CD14-positive monocyte (primary cell): ENCODE measurements around the gene HNMT. TPM values are rescaled to one million over a fixed set of nuclear protein-coding genes. Genes with fewer than 3 reads are reported as not detected.

Experiments used
- DNase-seq, 3 donors: peaks; one replicate each; pipeline ENCODE4 v3.0.0-alpha.2; 2011 to 2022
- H2AFZ ChIP-seq: 2 replicates; pipeline ENCODE4 v1.6.0; 2012; ENCODE audit warnings: mild to moderate bottlenecking, low read depth, low read length, inconsistent platforms; ENCODE audit not compliant: insufficient read depth, poor library complexity, severe bottlenecking
- H3K27ac ChIP-seq, 2 donors: 1 replicate in 1 of 2; 2 replicates in 1 of 2; pipeline ENCODE4 v1.5.1; 2012 to 2013; ENCODE audit warnings: low read length in 2 of 2, control low read depth in 1 of 2, inconsistent platforms in 1 of 2, low read depth in 1 of 2, mild to moderate bottlenecking in 1 of 2
- H3K27me3 ChIP-seq, 2 donors: one replicate each; pipeline versions ENCODE4 v1.6.0 to v1.6.1; 2011 to 2013; ENCODE audit warnings: low read length in 2 of 2; ENCODE audit not compliant: control insufficient read depth in 2 of 2, insufficient read depth in 2 of 2
- H3K36me3 ChIP-seq, 2 donors: replicated peaks in 1 of 2; 1 replicate in 1 of 2; 2 replicates in 1 of 2; pipeline versions ENCODE4 v1.5.1 to v1.6.1; 2012 to 2013; ENCODE audit warnings: low read length in 2 of 2, control low read depth in 1 of 2, inconsistent platforms in 1 of 2, mild to moderate bottlenecking in 1 of 2; ENCODE audit not compliant: insufficient read depth in 2 of 2, control insufficient read depth in 1 of 2
- H3K4me1 ChIP-seq, 2 donors: 1 replicate in 1 of 2; 2 replicates in 1 of 2; pipeline versions ENCODE4 v1.5.1 to v1.6.1; 2012 to 2013; ENCODE audit warnings: low read length in 2 of 2, control low read depth in 1 of 2, inconsistent platforms in 1 of 2, mild to moderate bottlenecking in 1 of 2, moderate library complexity in 1 of 2; ENCODE audit not compliant: insufficient read depth in 2 of 2, control insufficient read depth in 1 of 2
- H3K4me2 ChIP-seq: replicated peaks from 2 replicates; pipeline ENCODE3; 2012; ENCODE audit warnings: low read length, moderate library complexity, mild to moderate bottlenecking; ENCODE audit not compliant: poor library complexity, severe bottlenecking; ENCODE audit errors: extremely low read depth
- H3K4me3 ChIP-seq, 3 experiments: fragments of 200-600 bp in 1 of 3; sonication (generic) in 1 of 3; replicated peaks in 1 of 3; 1 replicate in 2 of 3; 2 replicates in 1 of 3; pipeline ENCODE4 v1.5.1; 2011 to 2013; ENCODE audit warnings: low read length in 3 of 3, mild to moderate bottlenecking in 3 of 3, control low read depth in 2 of 3, low read depth in 2 of 3, inconsistent platforms in 1 of 3, moderate library complexity in 1 of 3
- H3K79me2 ChIP-seq: 2 replicates; pipeline ENCODE4 v1.6.0; 2012; ENCODE audit warnings: mild to moderate bottlenecking, control low read depth, inconsistent platforms, low read length, moderate library complexity; ENCODE audit not compliant: insufficient read depth
- H3K9ac ChIP-seq: 2 replicates; pipeline ENCODE4 v1.6.0; 2017; ENCODE audit warnings: low read length, mild to moderate bottlenecking; ENCODE audit not compliant: insufficient read depth, poor library complexity, severe bottlenecking
- H3K9me3 ChIP-seq, 2 donors: replicated peaks in 1 of 2; 1 replicate in 1 of 2; 2 replicates in 1 of 2; pipeline versions ENCODE4 v1.5.1 to v1.6.1; 2012 to 2013; ENCODE audit warnings: low read length in 2 of 2, control low read depth in 1 of 2; ENCODE audit not compliant: control insufficient read depth in 1 of 2, insufficient read depth in 1 of 2
- H4K20me1 ChIP-seq: 2 replicates; pipeline ENCODE4 v1.6.0; 2012; ENCODE audit warnings: mild to moderate bottlenecking, low read length, control low read depth, moderate library complexity; ENCODE audit not compliant: insufficient read depth
- H3K27ac Mint-ChIP-seq, 7 donors: one replicate each; pipeline ENCODE4 v1.8.0; 2020; ENCODE audit warnings: mild to moderate bottlenecking in 7 of 7, mixed read lengths in 7 of 7, moderate library complexity in 6 of 7, inconsistent platforms in 2 of 7
- H3K27me3 Mint-ChIP-seq, 3 donors: one replicate each; pipeline ENCODE4 v1.8.0; 2021 to 2022; ENCODE audit warnings: low read depth in 3 of 3, mild to moderate bottlenecking in 3 of 3, mixed read lengths in 3 of 3, moderate library complexity in 3 of 3, inconsistent platforms in 1 of 3
- H3K36me3 Mint-ChIP-seq, 2 donors: one replicate each; pipeline ENCODE4 v1.8.0; 2020; ENCODE audit warnings: mixed read lengths in 2 of 2, inconsistent platforms in 1 of 2, mild to moderate bottlenecking in 1 of 2
- H3K4me1 Mint-ChIP-seq: one replicate; pipeline ENCODE4 v1.8.0; 2020; ENCODE audit warnings: mild to moderate bottlenecking, mixed read lengths
- H3K4me3 Mint-ChIP-seq, 2 donors: one replicate each; pipeline ENCODE4 v1.8.0; 2020; ENCODE audit warnings: mild to moderate bottlenecking in 2 of 2, mixed read lengths in 2 of 2, moderate library complexity in 1 of 2
- H3K9me3 Mint-ChIP-seq, 7 donors: one replicate each; pipeline ENCODE4 v1.8.0; 2020 to 2022; ENCODE audit warnings: mixed read lengths in 7 of 7, mild to moderate bottlenecking in 6 of 7, moderate library complexity in 6 of 7, inconsistent platforms in 2 of 7
- CTCF ChIP-seq: fragments of 200-600 bp; IDR thresholded peaks from one replicate; pipeline ENCODE4 v1.8.0; 2022; ENCODE audit warnings: antibody characterized with exemption, mild to moderate bottlenecking
- WGBS: methylation state at CpG from one replicate; pipeline ENCODE4 v1.1.5; 2013; ENCODE audit warnings: missing lambda C conversion rate; ENCODE audit not compliant: insufficient coverage; 5-methylcytosine and 5-hydroxymethylcytosine counted together
- intact Hi-C, 2 donors: fragments of 100-400 bp; cut with micrococcal nuclease; formaldehyde crosslinking; loops; one replicate each; pipeline versions ENCODE4 v1.15.0 to v1.15.1; 2023
- polyA plus RNA-seq, 3 donors: library from polyadenylated mRNA; depleted of rRNA in 1 of 3; unstranded in 2 of 3; stranded (reverse) in 1 of 3; fragments of 300-500 nt in 2 of 3; fragments of >200 nt in 1 of 3; fragmentation: Illumina TruSeq in 2 of 3; gene quantifications; 1 replicate in 2 of 3; 2 replicates in 1 of 3; pipeline ENCODE4 v1.2.3, GENCODE V29; 2012 to 2021

The HNMT gene
- polyA plus RNA-seq, 3 donors = 83.0 to 118 (median 109) TPM

GRCh38 chr2:137983581-137983980, 19.3 kb downstream of the HNMT start:
- Histone ChIP-seq H3K79me2 (peaks cover 70% of the 10 kb centered on the region), H3K9me3 (no peaks in the 10 kb centered on the region), H3K4me1 (peaks cover 21 to 22% of the 10 kb centered on the region in 2 donors), H3K4me2 (no peak overlapping the region), H3K27me3 (no peaks in the 10 kb centered on the region), H3K9ac (no peak overlapping the region), H3K27ac (no peak overlapping the region), H2AFZ (no peak overlapping the region), H3K36me3 (peaks cover 28 to 61% of the 10 kb centered on the region in 2 donors), H4K20me1 (peaks cover 41% of the 10 kb centered on the region), H3K4me3 (no peak overlapping the region)
- no peak overlapping the region for H3K4me3 Mint-ChIP-seq
- H3K36me3 Mint-ChIP-seq = peaks cover 48 to 72% of the 10 kb centered on the region in 2 donors
- intact Hi-C loops = no loop called here
- no peaks in the 10 kb centered on the region for H3K27me3 Mint-ChIP-seq
- H3K4me1 Mint-ChIP-seq = peaks cover 30% of the 10 kb centered on the region
- no CpG with 5 or more reads among the region's 3 CpGs for WGBS
- peaks cover 0 to 5% (median 2%) of the 10 kb centered on the region in 7 donors for H3K9me3 Mint-ChIP-seq
- no peak for DNase-seq
- H3K27ac Mint-ChIP-seq = no peak overlapping the region
- no peak for TF ChIP-seq CTCF

- H3K4me1 ChIP-seq = peaks cover 4% of the 10 kb centered on the region in 2 donors
- H3K27me3 Mint-ChIP-seq = no peaks in the 10 kb centered on the region
- H3K4me1 Mint-ChIP-seq = peaks cover 13% of the 10 kb centered on the region
- H3K79me2 ChIP-seq = peaks cover 77% of the 10 kb centered on the region
- H2AFZ ChIP-seq = no peak overlapping the region
- TF ChIP-seq CTCF = no peak
- H3K4me2 ChIP-seq = no peak overlapping the region
- no peak overlapping the region for H3K4me3 ChIP-seq
- H3K27ac ChIP-seq = no peak overlapping the region
- H3K9ac ChIP-seq = no peak overlapping the region
- 100% methylated on average over 1 of the region's 1 CpG for WGBS
- peaks cover 0 to 12% of the 10 kb centered on the region in 2 donors for H3K9me3 ChIP-seq
- intact Hi-C loops = no loop called here
- no peak for DNase-seq
- H4K20me1 ChIP-seq = peaks cover 49% of the 10 kb centered on the region
- peaks cover 2 to 14% (median 9%) of the 10 kb centered on the region in 7 donors for H3K9me3 Mint-ChIP-seq
- no peak overlapping the region for H3K4me3 Mint-ChIP-seq
- H3K36me3 Mint-ChIP-seq = peaks cover 67 to 86% of the 10 kb centered on the region in 2 donors
- no peak overlapping the region for H3K27ac Mint-ChIP-seq
- H3K36me3 ChIP-seq = peaks cover 42 to 83% of the 10 kb centered on the region in 2 donors
- H3K27me3 ChIP-seq = no peaks in the 10 kb centered on the region
These were observed 22.0 kb downstream of the HNMT start for GRCh38 chr2:137986268-137986667.
